Activated naive CD4-positive, alpha-beta T cell treated with anti-CD3 and anti-CD28 coated beads, Interleukin-2, amount 50 U/mL, for 24 hours (primary cell): Measurements from ENCODE around the gene SKIL.
A peak's percentile ranks its signal among the peaks of the same experiment; 100 is the strongest.
"Not testable (repeated sequence)": the region's sequence is repeated elsewhere in the genome, so short reads cannot be mapped to it uniquely, and the experiment has no call there.

Experiments
- H3K27ac Mint-ChIP-seq: one replicate; pipeline ENCODE4 v1.8.0; 2021; ENCODE audit warnings: mild to moderate bottlenecking, mixed read lengths
- H3K27me3 Mint-ChIP-seq: one replicate; pipeline ENCODE4 v1.8.0; 2021; ENCODE audit warnings: mixed read lengths
- H3K36me3 Mint-ChIP-seq: one replicate; pipeline ENCODE4 v1.8.0; 2021; ENCODE audit warnings: mixed read lengths
- H3K4me1 Mint-ChIP-seq: one replicate; pipeline ENCODE4 v1.8.0; 2021; ENCODE audit warnings: mixed read lengths
- H3K4me3 Mint-ChIP-seq: one replicate; pipeline ENCODE4 v1.8.0; 2021; ENCODE audit warnings: mild to moderate bottlenecking, mixed read lengths
- H3K9me3 Mint-ChIP-seq: one replicate; pipeline ENCODE4 v1.8.0; 2021; ENCODE audit warnings: mixed read lengths

SKIL gene

DNA sequence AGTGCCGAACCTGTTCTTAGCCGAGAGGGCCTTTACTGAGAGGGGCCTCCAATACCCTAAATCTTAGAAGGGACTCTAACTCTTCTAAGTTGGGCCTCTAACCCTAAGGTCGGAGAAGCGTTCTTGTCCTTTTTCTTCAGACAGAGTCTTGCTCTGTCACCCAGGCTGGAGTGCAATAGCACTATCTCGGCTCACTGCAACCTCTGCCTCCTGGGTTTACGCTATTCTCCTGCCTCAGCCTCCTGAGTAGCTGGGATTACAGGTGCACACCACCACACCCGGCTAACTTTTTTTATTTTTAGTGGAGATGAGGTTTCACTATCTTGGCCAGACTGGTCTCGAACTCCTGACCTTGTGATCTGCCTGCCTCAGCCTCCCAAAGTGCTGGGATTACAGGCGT is 15.2 kb upstream of the SKIL start:
- not testable (repeated sequence) for H3K36me3 Mint-ChIP-seq

DNA sequence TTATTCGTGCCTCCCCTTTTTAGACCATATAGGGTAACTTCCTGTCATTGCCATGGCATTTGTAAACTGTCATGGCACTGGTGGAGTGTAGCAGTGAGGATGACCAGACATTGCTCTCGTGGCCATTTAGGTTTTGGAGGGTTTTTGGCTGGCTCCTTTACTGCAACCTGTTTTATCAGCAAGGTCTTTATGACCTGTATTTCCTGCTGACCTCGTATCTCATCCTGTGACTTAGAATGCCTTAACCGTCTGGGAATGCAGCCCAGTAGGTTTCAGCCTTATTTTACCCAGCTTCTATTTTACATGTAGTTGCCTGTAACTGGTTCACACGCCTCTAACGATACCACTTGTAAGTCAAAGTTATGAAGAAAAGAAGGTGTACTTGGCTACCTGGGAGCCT is 13.7 kb upstream of the SKIL start:
- not testable (repeated sequence) for H3K27ac Mint-ChIP-seq, H3K27me3 Mint-ChIP-seq, H3K9me3 Mint-ChIP-seq, H3K4me3 Mint-ChIP-seq, H3K4me1 Mint-ChIP-seq, H3K36me3 Mint-ChIP-seq

More for the DNA sequence above, 15.2 kb upstream of the SKIL start:
- not testable (repeated sequence) for H3K27ac Mint-ChIP-seq, H3K4me3 Mint-ChIP-seq, H3K9me3 Mint-ChIP-seq, H3K27me3 Mint-ChIP-seq, H3K4me1 Mint-ChIP-seq

DNA sequence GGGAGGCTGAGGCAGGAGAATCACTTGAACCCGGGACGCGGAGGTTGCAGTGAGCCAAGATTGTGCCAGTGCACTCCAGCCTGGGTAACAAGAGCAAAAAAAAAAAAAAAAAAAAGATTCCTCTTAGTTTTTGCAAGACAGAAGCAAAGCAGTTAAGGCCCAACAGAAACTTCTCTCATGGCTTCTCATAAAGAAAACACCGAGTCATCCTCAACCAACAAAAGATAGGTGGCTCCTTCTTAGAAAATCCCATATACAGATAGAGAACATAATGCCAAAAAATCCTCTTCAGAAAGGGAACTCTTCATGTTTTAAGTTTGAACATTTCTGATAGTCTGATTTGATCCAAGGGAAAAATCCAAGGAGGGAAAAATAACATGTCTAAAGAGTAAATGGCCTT is 12.5 kb upstream of the SKIL start:
- no peak overlapping the region for H3K27ac Mint-ChIP-seq
- H3K36me3 Mint-ChIP-seq: no peaks in the 10 kb centered on the region
- no peaks in the 10 kb centered on the region for H3K27me3 Mint-ChIP-seq
- peaks cover 5% of the 10 kb centered on the region for H3K4me1 Mint-ChIP-seq
- no peak overlapping the region for H3K4me3 Mint-ChIP-seq
- H3K9me3 Mint-ChIP-seq: no peaks in the 10 kb centered on the region

DNA sequence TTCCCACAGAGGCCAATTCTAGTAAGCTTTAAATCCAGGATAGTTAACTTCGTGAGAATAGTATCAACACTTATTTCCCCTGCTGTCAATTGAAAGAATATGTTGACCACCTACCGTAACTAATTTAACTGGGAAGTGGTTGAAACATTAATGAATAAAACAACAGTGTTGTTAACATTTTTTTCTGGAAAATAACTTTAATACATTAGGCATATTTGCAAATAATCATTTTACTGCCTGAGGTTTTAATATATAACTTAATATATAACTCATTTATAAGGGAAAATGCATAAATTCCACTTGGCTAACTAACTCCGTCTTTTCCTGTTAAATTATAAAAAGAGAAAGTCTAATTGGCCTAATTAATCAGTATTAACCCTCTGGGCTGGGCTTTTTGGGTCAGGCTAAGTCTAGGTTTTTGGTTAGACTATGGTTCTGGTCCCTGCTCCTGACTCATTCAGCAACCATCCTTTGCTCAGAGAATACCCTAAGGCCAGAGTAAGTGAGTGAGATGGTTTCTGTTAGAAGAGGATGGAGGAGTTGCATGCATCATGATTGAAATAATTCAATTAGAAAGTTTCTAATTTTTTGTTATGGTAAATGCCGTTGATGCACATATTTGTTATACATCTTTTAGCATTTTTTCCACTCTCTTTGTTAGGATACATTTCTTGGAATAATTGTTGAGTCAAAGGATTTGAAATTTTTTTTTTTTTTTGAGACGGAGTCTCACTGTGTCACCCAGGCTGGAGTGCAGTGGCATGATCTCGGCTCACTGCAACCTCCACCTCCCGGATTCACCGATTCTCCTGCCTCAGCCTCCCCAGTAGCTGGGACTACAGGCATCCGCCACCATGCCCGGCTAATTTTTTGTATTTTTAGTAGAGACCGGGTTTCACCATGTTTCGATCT is 10.8 kb upstream of the SKIL start:
- no peaks in the 10 kb centered on the region for H3K36me3 Mint-ChIP-seq
- H3K4me3 Mint-ChIP-seq: no peak overlapping the region
- H3K9me3 Mint-ChIP-seq: no peaks in the 10 kb centered on the region
- no peak overlapping the region for H3K27ac Mint-ChIP-seq
- H3K27me3 Mint-ChIP-seq: no peaks in the 10 kb centered on the region
- H3K4me1 Mint-ChIP-seq: peaks cover 5% of the 10 kb centered on the region

DNA sequence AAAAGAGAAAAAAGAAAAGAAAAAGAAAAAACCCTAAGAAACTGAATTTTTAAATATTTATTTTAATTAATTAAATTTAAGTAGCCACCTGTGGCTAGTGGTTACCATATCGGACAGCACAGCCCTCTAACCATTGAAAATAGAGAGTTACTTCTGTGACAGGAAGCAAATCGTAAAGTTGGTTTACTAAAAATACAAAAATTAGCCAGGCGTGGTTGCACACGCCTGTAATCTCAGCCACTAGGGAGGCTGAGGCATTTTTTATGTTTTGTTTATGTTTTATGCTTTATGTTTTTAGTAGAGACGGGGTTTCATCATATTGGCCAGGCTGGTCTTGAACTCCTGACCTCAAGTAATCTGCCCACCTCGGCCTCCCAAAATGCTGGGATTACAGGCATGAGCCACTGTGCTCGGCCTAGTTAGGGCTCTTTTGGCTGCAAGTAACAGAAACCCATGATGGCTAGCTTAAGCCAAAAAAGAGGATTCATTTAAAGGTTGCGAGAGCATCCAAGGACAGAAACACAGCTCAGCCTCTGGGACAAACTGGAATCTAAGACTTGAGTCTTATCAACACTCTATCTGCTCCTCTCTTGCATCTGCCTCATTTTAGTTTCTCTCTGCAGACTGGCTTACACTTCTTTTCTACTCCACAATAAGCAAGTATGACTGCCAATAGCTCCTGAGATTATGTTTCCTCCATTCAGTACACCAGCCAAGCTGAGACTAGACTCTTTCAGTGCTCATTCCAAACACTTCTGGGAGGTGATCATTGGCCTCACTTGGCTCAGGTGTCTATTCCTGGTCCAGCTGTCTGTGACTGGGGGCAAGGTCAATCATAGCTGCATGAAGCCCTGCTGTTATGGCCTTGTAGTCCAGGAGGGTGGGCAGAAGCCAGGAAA is 6.8 kb upstream of the SKIL start:
- no peaks in the 10 kb centered on the region for H3K27me3 Mint-ChIP-seq
- peaks cover 17% of the 10 kb centered on the region for H3K4me1 Mint-ChIP-seq
- no peak overlapping the region for H3K4me3 Mint-ChIP-seq
- H3K27ac Mint-ChIP-seq: no peak overlapping the region
- no peaks in the 10 kb centered on the region for H3K9me3 Mint-ChIP-seq
- H3K36me3 Mint-ChIP-seq: no peaks in the 10 kb centered on the region

DNA sequence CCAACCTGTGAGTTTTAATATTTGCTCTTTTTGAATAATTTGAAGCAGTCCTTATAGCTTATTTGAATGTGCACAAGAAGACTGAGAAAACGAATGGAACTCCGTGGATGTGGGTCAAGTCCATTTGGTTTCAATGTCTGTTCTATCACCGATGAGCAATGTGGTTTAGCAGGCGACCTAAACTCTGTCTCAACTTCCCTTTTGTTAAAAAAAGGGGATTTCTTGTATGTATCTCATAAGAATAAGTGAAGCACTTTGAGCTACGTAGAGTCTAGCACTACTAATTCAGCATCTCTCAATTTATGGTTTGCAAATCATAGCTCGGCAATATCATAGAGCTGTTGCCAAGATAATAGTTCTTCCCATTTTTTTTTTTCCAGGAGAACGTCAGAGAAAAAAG is 4.6 kb upstream of the SKIL start:
- Mint-ChIP-seq H3K27ac (no peak overlapping the region), H3K4me1 (peaks cover 22% of the 10 kb centered on the region), H3K27me3 (no peaks in the 10 kb centered on the region), H3K36me3 (no peaks in the 10 kb centered on the region), H3K4me3 (no peak overlapping the region), H3K9me3 (no peaks in the 10 kb centered on the region)

DNA sequence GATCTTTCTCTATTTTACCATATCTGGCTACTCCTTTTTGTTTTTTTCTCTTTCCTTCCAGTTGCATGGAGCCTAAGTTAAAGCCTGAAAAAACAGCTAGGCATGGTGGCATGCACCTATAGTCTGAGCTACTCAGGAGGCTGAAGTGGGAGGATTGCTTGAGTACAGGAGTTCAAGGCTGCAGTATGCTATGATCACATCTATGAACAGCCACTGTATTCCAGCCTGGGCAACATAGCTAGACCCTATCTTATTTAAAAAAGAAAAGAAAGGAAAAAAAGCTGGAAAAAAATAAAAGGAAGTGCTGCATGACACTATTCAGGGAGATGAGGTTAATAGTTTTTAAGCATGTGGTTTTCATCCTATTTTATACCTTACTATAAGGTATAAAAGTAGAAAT is 4.0 kb upstream of the SKIL start:
- H3K4me1 Mint-ChIP-seq: peaks cover 25% of the 10 kb centered on the region
- H3K9me3 Mint-ChIP-seq: no peaks in the 10 kb centered on the region
- H3K27me3 Mint-ChIP-seq: no peaks in the 10 kb centered on the region
- H3K27ac Mint-ChIP-seq: peak overlapping the region; percentile 5
- no peaks in the 10 kb centered on the region for H3K36me3 Mint-ChIP-seq
- H3K4me3 Mint-ChIP-seq: no peak overlapping the region

DNA sequence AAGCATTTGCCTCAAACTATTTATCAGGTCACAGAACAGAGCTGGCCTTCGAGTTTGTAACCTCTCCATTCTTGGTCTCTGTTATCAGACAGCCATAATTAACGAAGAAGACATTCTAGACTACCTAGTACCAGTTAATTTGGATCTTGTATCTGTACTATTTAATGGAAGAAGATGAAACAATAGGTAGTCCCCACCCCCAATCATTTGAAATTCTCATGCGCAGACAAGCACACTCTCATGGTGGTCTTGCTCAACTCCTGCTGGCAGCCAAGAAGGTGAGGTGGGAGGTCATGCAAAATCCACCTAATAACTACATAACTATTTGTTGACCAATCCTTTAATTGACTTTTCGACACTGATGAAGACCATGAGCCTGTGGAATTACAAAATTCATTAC is 2.8 kb upstream of the SKIL start:
- Mint-ChIP-seq H3K27ac (no peak overlapping the region), H3K36me3 (peaks cover under 1% of the 10 kb centered on the region), H3K4me1 (peaks cover 33% of the 10 kb centered on the region), H3K9me3 (no peaks in the 10 kb centered on the region), H3K4me3 (no peak overlapping the region), H3K27me3 (no peaks in the 10 kb centered on the region)

DNA sequence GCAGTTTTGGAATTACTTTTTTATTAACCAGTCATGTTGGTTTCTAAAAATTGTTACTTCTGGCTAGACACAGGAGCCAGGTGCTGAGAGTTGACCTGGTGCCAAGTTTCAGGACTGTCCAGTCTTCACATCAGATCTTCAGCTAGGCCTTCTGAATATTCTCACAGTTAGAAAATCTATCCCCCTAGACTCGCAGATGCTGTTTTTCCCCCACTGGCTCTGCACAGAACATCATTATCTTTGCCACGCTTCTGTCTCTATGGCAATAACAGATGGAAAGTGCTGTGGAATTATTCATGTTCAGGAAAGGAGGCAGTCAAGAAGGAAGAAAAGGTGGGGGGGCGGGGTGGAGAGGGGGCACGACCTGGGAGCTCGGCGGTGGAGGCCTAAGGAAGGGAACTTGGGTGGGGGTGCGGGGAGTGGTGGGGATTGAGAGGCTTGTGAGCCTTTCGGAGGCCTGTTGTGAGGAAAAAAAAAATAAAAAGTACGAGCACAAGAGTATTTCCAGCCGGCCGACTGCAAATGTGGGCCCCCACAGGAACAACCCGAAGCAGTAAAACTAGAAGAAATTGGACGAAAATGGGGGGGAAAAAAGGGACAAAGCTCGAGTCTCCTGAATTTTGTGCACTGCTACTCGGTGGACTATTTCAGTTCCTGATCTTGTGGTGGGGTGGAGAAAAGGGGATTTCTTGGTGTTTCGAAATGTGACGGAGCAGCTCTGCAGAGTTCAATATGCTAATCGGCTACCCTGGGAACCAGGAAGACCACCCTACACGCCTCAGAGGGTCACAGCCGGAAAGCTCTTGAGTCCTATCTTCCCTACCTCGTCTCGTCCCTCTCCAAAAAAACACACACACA is 1.5 kb upstream of the SKIL start:
- Mint-ChIP-seq H3K4me3 (peak overlapping the region; percentile 79), H3K27me3 (no peaks in the 10 kb centered on the region), H3K27ac (peak overlapping the region; percentile 46), H3K36me3 (peaks cover 7% of the 10 kb centered on the region), H3K9me3 (no peaks in the 10 kb centered on the region), H3K4me1 (peaks cover 44% of the 10 kb centered on the region)

DNA sequence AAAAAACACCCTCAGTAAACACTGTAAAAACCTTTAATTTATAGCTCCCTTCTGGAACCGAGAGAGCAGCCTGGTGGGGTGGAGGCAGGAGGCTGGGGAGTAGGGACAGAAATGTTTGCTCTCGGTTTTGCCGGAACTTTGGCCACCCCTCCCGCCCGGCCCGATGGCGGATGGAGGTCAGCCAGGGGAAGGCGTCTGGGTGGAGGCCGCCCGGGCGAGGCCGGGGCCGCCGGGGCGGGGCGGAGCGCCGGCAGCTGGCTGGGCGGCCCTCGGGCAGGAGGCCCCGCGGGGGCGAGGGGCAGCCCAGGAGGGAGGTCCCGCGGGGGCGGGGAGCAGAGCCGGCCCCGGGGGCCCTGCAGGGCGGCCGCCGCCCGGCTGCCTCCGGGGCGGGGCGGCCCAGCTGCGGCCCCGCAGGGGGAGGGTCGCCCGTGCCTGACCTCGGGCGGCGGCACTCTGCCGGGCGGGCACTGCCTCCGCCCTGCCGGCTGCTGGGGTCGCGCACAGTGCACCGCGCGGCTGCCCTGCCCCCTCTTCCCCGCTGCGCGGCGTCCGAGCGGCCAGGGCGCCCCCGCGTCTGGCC is 829 bp upstream of the SKIL start:
- Mint-ChIP-seq H3K27me3 (no peaks in the 10 kb centered on the region), H3K4me1 (peaks cover 51% of the 10 kb centered on the region), H3K27ac (no peak overlapping the region), H3K9me3 (no peaks in the 10 kb centered on the region), H3K36me3 (peaks cover 10% of the 10 kb centered on the region), H3K4me3 (peak overlapping the region; percentile 79)

DNA sequence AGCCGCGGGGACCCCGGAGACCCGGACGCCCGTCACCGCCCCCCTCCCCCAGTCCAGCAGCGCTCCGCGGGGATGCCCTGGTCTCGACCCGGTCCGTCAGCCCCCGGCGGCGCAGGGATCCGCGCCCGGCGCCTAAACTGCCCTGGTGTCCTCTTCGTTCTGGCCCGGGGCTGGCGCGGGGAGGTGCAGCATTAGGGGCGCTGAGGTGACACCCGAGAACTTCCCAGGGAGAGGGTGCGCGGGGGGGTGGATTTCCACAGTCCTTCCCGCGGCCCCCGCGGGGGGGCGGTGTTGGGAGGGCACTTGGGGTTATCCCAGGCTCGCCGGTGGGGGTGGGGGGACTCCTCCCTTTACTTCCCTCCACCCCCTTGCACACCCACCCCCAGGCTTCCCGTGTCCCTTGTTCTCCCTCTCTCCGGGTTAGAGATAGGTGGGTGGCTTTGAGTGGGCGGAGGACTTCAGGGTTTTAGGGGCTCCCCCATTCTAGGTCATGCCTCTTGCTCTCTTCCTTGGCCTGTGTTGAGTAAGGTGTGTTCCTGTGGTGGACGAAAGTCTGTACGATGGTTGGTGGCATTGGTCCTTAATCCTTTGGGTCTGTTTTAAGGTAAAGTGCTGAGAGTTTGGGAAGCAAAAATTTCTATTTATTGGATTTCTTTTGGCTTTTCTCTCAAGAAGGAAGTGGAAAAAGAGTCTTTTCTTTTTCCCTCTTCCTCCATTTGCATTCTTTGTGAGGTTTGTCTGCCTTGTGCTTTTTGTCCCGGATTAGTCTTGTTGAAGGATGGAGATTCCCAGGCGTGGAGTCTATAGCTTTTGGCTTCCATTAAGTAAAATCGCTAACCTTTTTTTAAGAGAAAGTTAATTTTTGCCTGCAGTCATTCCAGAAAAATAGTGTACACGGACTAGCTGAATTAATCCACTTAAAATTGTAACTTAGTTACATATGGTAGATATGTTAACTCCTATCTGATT is 811 bp downstream of the SKIL start:
- H3K4me3 Mint-ChIP-seq: peak overlapping the region; percentile 91
- no peaks in the 10 kb centered on the region for H3K27me3 Mint-ChIP-seq
- peak overlapping the region; percentile 95 for H3K27ac Mint-ChIP-seq
- H3K36me3 Mint-ChIP-seq: peaks cover 18% of the 10 kb centered on the region
- peaks cover 52% of the 10 kb centered on the region for H3K4me1 Mint-ChIP-seq
- no peaks in the 10 kb centered on the region for H3K9me3 Mint-ChIP-seq

DNA sequence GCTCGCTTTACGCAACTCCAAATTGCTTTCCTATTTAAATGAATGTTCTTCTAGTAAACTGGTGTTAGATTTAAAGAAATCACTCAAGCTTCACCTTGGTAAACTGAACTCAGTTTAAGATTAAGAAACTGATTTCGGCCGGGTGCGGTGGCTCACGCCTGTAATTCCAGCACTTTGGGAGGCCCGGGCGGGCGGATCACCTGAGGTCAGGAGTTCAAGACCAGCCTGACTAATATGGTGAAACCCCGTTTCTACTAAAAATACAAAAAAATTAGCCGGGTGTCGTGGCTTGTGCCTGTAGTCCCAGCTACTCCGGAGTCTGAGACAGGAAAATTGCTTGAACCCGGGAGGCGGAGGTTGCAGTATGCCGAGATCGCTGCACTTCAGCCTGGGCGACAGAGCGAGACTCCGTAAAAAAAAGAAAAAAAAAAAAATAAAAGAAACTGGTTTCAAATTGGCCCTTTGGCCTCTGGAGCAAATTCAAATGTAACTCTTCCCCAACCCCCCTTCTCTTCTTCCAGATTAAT is 1.7 kb downstream of the SKIL start:
- no peaks in the 10 kb centered on the region for H3K27me3 Mint-ChIP-seq
- H3K4me1 Mint-ChIP-seq: peaks cover 46% of the 10 kb centered on the region
- H3K4me3 Mint-ChIP-seq: peak overlapping the region; percentile 91
- H3K9me3 Mint-ChIP-seq: no peaks in the 10 kb centered on the region
- peaks cover 23% of the 10 kb centered on the region for H3K36me3 Mint-ChIP-seq
- peak overlapping the region; percentile 95 for H3K27ac Mint-ChIP-seq

DNA sequence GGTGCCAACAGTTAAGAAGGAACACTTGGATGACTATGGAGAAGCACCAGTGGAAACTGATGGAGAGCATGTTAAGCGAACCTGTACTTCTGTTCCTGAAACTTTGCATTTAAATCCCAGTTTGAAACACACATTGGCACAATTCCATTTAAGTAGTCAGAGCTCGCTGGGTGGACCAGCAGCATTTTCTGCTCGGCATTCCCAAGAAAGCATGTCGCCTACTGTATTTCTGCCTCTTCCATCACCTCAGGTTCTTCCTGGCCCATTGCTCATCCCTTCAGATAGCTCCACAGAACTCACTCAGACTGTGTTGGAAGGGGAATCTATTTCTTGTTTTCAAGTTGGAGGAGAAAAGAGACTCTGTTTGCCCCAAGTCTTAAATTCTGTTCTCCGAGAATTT is 3.0 kb downstream of the SKIL start:
- H3K9me3 Mint-ChIP-seq: no peaks in the 10 kb centered on the region
- no peak overlapping the region for H3K4me3 Mint-ChIP-seq
- peaks cover 46% of the 10 kb centered on the region for H3K4me1 Mint-ChIP-seq
- peaks cover 29% of the 10 kb centered on the region for H3K36me3 Mint-ChIP-seq
- no peaks in the 10 kb centered on the region for H3K27me3 Mint-ChIP-seq
- no peak overlapping the region for H3K27ac Mint-ChIP-seq

DNA sequence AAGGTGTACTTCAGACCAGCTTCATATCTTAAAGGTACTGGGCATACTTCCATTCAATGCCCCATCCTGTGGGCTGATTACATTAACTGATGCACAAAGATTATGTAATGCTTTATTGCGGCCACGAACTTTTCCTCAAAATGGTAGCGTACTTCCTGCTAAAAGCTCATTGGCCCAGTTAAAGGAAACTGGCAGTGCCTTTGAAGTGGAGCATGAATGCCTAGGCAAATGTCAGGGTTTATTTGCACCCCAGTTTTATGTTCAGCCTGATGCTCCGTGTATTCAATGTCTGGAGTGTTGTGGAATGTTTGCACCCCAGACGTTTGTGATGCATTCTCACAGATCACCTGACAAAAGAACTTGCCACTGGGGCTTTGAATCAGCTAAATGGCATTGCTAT is 3.4 kb downstream of the SKIL start:
- Mint-ChIP-seq H3K4me3 (no peak overlapping the region), H3K36me3 (peaks cover 29% of the 10 kb centered on the region), H3K27me3 (no peaks in the 10 kb centered on the region), H3K9me3 (no peaks in the 10 kb centered on the region), H3K27ac (no peak overlapping the region), H3K4me1 (peaks cover 46% of the 10 kb centered on the region)
